CD8-positive, alpha-beta memory T cell (primary cell): ENCODE measurements around the gene GALNT7. TPM values are rescaled to one million over a fixed set of nuclear protein-coding genes. Genes with fewer than 3 reads are reported as not detected.

Experiments
- polyA plus RNA-seq: library from polyadenylated mRNA; unstranded; fragments of 300-500 nt; fragmentation: Illumina TruSeq; gene quantifications from one replicate; pipeline ENCODE4 v1.2.3, GENCODE V29; 2021
- total RNA-seq, 2 experiments: library from RNA; stranded (reverse); gene quantifications; one replicate each; pipeline ENCODE4 v1.2.3, GENCODE V29; 2021

The GALNT7 gene
- total and polyA plus RNA-seq, 3 experiments from 2014 or later: 10.0 to 18.0 (median 16.7) TPM

Other genes with a start within 250 kb of the GALNT7 start
- gene HMGB2, start 165.5 kb downstream of the GALNT7 start, total RNA-seq: 100 to 1,000 TPM; 341 to 342 TPM
- gene HMGB2, start 165.5 kb downstream of the GALNT7 start, polyA plus RNA-seq: 212 TPM
- 10 to 100 TPM; 24.8 to 25.3 TPM for gene SAP30, start 202.1 kb downstream of the GALNT7 start, total RNA-seq
- gene SAP30, start 202.1 kb downstream of the GALNT7 start, polyA plus RNA-seq: 10.0 TPM
- gene SCRG1, start 230.3 kb downstream of the GALNT7 start, total RNA-seq: not detected
- not detected for gene SCRG1, start 230.3 kb downstream of the GALNT7 start, polyA plus RNA-seq